CD4-positive, alpha-beta T cell treated with Interferon gamma for 1 hour (primary cell): ENCODE data around the gene KLK14.
A peak's percentile ranks its signal among the peaks of the same experiment; 100 is the strongest.

Source experiments
- DNase-seq: peaks from one replicate; pipeline ENCODE4 v3.0.0-alpha.2; 2020

Gene KLK14, protein sequence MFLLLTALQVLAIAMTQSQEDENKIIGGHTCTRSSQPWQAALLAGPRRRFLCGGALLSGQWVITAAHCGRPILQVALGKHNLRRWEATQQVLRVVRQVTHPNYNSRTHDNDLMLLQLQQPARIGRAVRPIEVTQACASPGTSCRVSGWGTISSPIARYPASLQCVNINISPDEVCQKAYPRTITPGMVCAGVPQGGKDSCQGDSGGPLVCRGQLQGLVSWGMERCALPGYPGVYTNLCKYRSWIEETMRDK

GRCh38 chr19:51082611-51083010 lies at the start of gene KLK14:
Gene KLK14 (minus strand): TSS chr19:51082887. CDS start chr19:51082614, 273 bp downstream.
- DNase-seq, result no peak

DNA sequence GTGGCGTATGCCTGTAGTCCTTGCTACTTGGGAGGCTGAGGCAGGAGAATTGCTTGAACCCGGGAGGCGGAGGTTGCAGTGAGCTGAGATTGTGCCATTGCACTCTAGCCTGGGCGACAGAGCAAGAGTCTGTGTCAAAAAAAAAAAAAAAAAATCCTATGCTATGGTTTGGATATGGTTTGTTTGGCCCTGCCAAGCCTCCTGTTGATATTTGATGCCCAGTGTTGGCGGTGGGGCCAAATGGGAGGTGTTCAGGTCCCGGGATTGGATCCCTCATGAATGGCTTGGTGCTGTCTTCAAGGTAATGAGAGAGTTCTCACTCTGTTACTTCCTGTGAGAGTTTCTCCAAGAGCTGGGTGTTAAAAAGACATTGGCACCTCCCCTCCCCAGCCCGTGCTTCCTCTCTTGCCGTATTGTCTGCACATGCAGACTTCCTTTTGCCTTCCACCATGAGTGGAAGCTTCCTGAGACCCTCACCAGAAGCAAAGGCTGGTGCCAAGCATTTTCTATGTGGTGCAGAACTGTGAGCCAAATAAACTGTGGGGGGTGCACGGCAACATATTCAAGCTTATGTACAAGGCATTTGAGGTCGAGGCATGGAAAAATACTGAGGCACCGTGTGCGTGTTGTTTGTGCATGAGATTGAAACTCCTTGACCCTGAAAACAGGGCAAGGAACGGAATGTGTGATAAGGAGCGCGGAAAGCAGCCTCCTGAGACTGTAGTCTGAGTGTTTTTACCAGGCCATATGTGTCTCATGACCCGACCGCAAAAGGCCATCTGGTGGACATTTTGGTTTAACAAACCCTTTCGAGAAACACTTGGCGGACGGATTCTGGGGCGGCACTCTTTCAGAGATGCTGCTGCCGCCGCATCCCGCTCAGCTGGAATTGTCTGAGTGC lies 49.3 kb upstream of the KLK14 start:
- peak; percentile 33 for DNase-seq

- DNase-seq, result no peak
These were observed 47.0 kb upstream of the KLK14 start for GRCh38 chr19:51129716-51130115.

GRCh38 chr19:51128227-51128626 lies 45.5 kb upstream of the KLK14 start:
- DNase-seq, result no peak

DNA sequence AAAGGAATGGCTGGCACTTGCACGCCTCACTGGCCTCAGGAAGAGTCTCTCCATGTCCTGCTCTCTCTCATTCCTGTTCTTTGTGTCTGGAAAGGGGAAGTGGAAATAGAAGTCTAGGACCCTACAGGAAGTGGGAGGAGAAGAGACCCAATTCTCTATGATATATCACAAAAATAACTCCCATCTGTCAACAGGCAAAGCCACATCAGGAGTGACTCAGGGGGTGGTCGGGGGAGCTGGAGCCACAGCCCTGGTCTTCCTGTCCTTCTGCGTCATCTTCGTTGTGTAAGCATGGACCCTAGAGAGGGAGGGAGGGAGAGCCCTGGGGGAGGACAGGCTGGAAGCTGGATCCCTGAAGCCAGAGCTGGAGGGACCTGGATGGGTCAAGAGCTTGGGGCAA lies 45.1 kb upstream of the KLK14 start:
- peak; percentile 67 for DNase-seq

DNA sequence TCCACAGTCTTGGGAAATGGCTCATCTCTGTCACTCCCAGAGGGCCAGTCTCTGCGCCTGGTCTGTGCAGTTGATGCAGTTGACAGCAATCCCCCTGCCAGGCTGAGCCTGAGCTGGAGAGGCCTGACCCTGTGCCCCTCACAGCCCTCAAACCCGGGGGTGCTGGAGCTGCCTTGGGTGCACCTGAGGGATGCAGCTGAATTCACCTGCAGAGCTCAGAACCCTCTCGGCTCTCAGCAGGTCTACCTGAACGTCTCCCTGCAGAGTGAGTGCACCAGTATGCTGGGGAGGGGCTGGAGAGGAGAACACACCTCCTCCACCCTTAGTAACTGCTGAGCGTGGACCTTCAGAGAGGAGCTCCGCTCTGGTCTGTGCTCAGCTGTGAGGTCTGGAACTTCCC lies 44.3 kb upstream of the KLK14 start:
- DNase-seq, result no peak

- DNase-seq, result no peak
These were observed 42.9 kb upstream of the KLK14 start for GRCh38 chr19:51125421-51126075.

DNA sequence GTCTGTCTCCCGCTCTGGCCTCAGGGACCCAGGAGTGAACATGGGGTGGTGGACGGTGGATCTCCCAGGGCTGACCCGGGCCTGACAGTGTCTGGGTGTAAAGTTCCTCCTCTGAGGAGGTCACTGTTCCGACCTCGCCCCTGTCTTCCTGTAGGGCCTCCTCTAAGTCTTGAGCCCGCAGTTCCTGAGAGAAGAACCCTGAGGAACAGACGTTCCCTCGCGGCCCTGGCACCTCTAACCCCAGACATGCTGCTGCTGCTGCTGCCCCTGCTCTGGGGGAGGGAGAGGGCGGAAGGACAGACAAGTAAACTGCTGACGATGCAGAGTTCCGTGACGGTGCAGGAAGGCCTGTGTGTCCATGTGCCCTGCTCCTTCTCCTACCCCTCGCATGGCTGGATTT lies 42.0 kb upstream of the KLK14 start, which contains the start of gene SIGLEC9:
SIGLEC9 (plus strand) TSS at position 178 of the 400 bp plus-strand sequence; CDS start at position 247, 69 bp downstream.
- DNase-seq, result peak; percentile 45

GRCh38 chr19:51124216-51124615 lies 41.5 kb upstream of the KLK14 start:
- no peak for DNase-seq

- no peak for DNase-seq
These were observed 41.1 kb upstream of the KLK14 start for GRCh38 chr19:51123802-51124201.

GRCh38 chr19:51123381-51123800 lies 40.7 kb upstream of the KLK14 start:
- DNase-seq, result peak; percentile 57

DNA sequence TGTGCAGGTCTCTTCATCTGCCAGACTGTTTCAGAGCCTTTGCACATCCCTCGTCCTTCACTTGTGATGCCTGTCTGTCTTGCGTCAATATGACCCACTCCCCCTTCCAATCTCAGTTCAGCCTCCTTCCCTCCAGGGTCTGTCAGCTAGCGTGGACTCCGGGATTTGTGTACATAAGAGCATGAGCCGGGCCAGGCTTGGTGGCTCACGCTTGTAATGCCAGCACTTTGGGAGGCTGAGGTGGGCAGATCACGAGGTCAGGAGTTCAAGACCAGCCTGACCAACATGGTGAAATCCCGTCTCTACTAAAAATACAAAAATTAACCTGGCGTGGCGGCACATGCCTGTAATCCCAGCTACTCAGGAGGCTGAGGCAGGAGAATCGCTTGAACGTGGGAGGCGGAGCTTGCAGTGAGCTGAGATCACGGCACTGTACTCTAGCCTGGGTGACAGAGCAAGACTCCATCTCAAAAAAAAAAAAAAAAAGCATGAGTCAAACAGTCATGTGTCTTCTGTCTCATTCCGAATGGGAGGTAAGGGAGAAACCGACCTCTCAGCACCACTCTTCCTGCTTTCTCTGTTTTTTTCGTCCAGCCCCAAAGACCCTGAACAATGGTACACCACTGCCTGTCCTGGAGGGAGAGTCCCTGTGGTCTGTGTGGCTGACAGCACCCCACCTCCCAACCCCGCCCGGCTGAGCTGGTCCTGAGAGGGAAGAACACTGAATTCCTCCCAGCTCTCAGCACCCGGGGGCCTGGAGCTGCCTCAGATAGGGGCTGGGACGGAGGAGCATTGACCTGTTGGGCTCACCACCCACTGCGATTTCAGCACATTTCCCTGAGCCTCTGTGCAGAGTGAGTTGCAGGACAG lies 39.7 kb upstream of the KLK14 start:
- DNase-seq, result peak; percentile 40

DNA sequence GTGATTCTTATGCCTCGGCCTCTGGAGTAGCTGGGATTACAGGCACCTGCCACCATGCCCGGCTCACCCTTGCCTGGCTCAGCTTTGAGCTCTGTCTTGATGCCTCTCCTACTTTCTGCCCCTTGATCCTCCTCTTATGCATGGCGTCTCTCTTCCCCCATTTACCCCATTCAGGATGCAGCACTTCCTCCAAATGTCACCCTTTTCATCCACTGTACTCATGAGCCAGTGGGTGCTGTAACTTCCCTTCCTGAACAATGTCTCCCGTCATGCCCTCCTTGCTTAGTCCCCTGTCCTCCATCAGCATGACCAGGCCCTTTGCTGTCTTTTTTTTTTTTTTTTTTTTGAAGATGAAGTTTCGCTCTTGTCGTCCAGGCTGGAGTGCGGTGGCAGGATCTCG lies 38.6 kb upstream of the KLK14 start:
- peak; percentile 28 for DNase-seq

GRCh38 chr19:51120160-51120559 lies 37.5 kb upstream of the KLK14 start:
- no peak for DNase-seq

DNA sequence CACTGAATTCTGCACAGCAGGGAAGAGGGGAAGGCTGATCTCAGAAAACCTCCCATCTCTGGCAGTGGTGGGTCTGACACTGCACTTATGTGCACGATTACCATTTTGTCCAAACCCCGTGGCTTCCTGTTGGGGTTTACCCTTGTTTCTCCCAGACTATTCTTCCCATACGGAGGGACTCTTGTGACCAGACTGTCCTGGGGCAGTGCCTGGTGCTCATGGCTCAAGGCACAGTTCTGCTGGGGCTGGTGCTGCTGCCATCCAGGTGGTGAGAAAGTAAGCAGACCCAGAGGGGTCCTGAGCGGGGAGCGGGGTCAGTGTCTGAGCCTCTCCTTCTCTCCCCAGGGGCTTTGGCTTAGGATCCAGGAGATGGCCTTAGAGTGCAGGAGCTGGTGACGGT lies 36.9 kb upstream of the KLK14 start:
- no peak for DNase-seq

DNA sequence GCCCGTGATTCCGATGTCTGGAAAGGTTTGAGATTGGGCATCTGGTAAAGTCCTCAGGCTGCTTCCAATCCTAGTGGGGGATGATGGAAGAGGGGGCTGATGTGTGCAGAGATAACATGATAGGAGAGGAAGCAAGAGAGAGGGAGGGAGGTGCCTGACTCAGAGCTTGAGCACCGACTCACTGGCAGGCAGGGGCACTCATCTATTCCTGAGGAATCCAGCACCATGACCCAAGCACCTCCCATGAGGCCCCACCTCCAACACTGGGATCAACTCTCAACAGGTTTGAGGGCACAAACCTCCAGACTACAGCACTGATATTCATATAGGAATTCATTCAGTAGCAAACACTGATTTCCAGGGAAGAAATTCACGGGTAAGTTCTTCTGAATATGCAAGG lies 36.4 kb upstream of the KLK14 start:
- DNase-seq, result no peak

- no peak for DNase-seq
These were observed 34.1 kb upstream of the KLK14 start for GRCh38 chr19:51116736-51117286.

- DNase-seq, result no peak
These were observed 31.5 kb upstream of the KLK14 start for GRCh38 chr19:51114087-51114729.

GRCh38 chr19:51111606-51112005 lies 28.9 kb upstream of the KLK14 start:
- DNase-seq, result no peak

GRCh38 chr19:51110666-51110971 lies 27.9 kb upstream of the KLK14 start:
- no peak for DNase-seq

DNA sequence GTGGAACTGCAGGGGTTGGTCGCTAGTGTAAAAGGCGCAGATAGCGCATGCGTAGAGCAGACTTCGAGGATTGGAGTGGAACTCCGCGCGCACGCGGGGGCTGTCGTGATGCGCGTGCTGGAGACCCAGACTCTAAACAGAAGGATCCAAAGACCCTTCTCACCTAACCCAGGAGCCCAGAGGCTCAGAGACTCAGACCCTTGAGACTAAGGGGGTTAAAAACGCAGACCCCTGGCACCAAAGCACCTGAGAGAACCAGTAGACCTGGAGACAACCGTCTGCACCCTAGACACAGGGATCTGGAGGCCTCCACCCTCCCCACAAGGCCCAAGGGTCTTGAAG lies 26.1 kb upstream of the KLK14 start:
- DNase-seq, result no peak
